Anterior cingulate cortex (tissue), 58 donors: Measurements from ENCODE around the gene SYNE4.

Experiments
- DNase-seq, 58 donors: peaks; one replicate each; lab custom pipeline; 2025; lab: John Stamatoyannopoulos, UW

SYNE4 gene

GRCh38 chr19:36026091-36026876 is 17.7 kb upstream of the SYNE4 start:
- DNase-seq, result no peak

- no peak for DNase-seq
Measured at GRCh38 chr19:36025541-36025940, 16.9 kb upstream of the SYNE4 start.

GRCh38 chr19:36023432-36023831 is 14.8 kb upstream of the SYNE4 start:
- no peak for DNase-seq

- DNase-seq, result no peak
Measured at GRCh38 chr19:36019061-36019670, 10.6 kb upstream of the SYNE4 start.

GRCh38 chr19:36014012-36014924 is 5.7 kb upstream of the SYNE4 start, which contains the start of gene ALKBH6:
TSS of gene ALKBH6 (minus strand) at chr19:36014213. CDS start at chr19:36013397, 816 bp downstream.
- peak; percentile 79 to 100 (median 98) for DNase-seq

GRCh38 chr19:36013280-36014011 is 4.8 kb upstream of the SYNE4 start:
- DNase-seq, result no peak

GRCh38 chr19:36010402-36010801 is 1.8 kb upstream of the SYNE4 start:
- DNase-seq, result no peak

GRCh38 chr19:36009633-36010379 is 1.2 kb upstream of the SYNE4 start:
- DNase-seq, result peak in 2 of 58 donors; percentile 43 to 62

- peak in 45 of 58 donors; percentile 12 to 84 (median 40) for DNase-seq
Measured at GRCh38 chr19:36009220-36009619, 607 bp upstream of the SYNE4 start.

- peak in 1 of 58 donors; percentile 6 for DNase-seq
Measured at GRCh38 chr19:36006955-36007354, 1.7 kb downstream of the SYNE4 start.

GRCh38 chr19:36003284-36003683 is 5.3 kb downstream of the SYNE4 start:
- no peak for DNase-seq

- no peak for DNase-seq
Measured at GRCh38 chr19:36001605-36002004, 7.0 kb downstream of the SYNE4 start.

- no peak for DNase-seq
Measured at GRCh38 chr19:35996777-35997176, 11.8 kb downstream of the SYNE4 start.

GRCh38 chr19:35995048-35995993 is 13.3 kb downstream of the SYNE4 start, which contains the start of gene SDHAF1:
TSS of gene SDHAF1 (plus strand) at chr19:35995188. CDS start at chr19:35995275, 87 bp downstream.
- DNase-seq, result peak; percentile 50 to 98 (median 93)

- DNase-seq, result peak in 18 of 58 donors; percentile 6 to 47 (median 24)
Measured at GRCh38 chr19:35993923-35994598, 14.6 kb downstream of the SYNE4 start.

- DNase-seq, result no peak
Measured at GRCh38 chr19:35992907-35993765, 15.5 kb downstream of the SYNE4 start.
